ENCODE data around the gene WWC1.

Gene WWC1

GRCh38 chr5:168357876-168358275 is 66.4 kb downstream of the WWC1 start:
- TF ChIP-seq CTCF (IDR thresholded peaks at IDR 0.05; ENCODE audit: low read depth, low read length): no peak
- DNase-seq (ENCODE audit: extremely low read depth, low read depth): no peak

GRCh38 chr5:168359820-168360460 is 68.5 kb downstream of the WWC1 start:
- no peak for DNase-seq (ENCODE audit: extremely low read depth, low read depth)
- no peak for TF ChIP-seq CTCF (IDR thresholded peaks at IDR 0.05; ENCODE audit: low read depth, low read length)

GRCh38 chr5:168360521-168361285 is 69.3 kb downstream of the WWC1 start:
- no peak for DNase-seq (ENCODE audit: extremely low read depth, low read depth)
- TF ChIP-seq CTCF (IDR thresholded peaks at IDR 0.05; ENCODE audit: low read depth, low read length): no peak

GRCh38 chr5:168362097-168362885 is 70.8 kb downstream of the WWC1 start:
- no peak for TF ChIP-seq CTCF (IDR thresholded peaks at IDR 0.05; ENCODE audit: low read depth, low read length)
- DNase-seq (ENCODE audit: extremely low read depth, low read depth): no peak

GRCh38 chr5:168364151-168364661 is 72.8 kb downstream of the WWC1 start:
- no peak for TF ChIP-seq CTCF (IDR thresholded peaks at IDR 0.05; ENCODE audit: low read depth, low read length)
- no peak for DNase-seq (ENCODE audit: extremely low read depth, low read depth)

- no peak for DNase-seq (ENCODE audit: extremely low read depth, low read depth)
- no peak for TF ChIP-seq CTCF (IDR thresholded peaks at IDR 0.05; ENCODE audit: low read depth, low read length)
Measured at GRCh38 chr5:168364750-168365550, 73.5 kb downstream of the WWC1 start.

Measured in AG09319 (cell line).